ENCODE results near the gene GALNT9.

DNA sequence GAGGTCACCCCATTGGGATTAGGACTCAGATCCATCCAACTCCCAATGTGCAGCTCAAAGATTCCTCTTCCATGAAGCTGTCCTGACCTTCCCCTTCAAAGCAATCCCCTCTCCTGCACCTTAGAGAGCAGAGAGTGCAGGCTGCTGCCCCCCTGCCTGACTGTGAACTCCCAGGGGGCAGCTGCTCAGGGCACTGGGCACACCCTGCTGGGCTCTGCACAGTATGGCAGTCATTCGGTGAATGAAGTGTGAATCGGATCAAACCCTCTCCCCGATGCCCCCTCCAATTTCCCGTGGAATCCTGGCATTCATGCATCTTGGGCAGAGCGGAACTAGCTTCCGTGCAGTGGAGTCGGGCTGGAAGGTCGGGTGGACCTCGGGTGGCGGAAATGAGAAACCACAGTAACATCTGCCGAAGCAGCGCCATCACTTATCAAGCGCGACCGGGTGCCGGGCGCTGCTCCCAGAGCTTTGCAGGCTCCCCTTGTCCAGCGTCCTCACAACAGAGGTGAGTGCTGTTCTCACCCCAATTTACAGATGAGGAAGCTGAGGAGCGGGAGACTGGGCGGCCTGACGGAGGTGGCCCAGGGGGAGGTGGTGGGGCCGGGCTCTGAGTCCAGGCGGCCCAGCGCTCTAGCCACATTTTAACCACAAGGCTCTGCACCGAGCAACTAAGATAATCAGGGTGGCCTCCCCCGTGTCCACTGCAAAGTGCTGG lies 14.7 kb downstream of the GALNT9 start:
- TF ChIP-seq, protein P1, sequence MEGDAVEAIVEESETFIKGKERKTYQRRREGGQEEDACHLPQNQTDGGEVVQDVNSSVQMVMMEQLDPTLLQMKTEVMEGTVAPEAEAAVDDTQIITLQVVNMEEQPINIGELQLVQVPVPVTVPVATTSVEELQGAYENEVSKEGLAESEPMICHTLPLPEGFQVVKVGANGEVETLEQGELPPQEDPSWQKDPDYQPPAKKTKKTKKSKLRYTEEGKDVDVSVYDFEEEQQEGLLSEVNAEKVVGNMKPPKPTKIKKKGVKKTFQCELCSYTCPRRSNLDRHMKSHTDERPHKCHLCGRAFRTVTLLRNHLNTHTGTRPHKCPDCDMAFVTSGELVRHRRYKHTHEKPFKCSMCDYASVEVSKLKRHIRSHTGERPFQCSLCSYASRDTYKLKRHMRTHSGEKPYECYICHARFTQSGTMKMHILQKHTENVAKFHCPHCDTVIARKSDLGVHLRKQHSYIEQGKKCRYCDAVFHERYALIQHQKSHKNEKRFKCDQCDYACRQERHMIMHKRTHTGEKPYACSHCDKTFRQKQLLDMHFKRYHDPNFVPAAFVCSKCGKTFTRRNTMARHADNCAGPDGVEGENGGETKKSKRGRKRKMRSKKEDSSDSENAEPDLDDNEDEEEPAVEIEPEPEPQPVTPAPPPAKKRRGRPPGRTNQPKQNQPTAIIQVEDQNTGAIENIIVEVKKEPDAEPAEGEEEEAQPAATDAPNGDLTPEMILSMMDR (IDR thresholded peaks at IDR 0.05; ENCODE audit: low read depth, low read length) = no peak
- no peak for TF ChIP-seq EZH2phosphoT487 (IDR thresholded peaks at IDR 0.05; ENCODE audit: low read depth)

Measured in OCI-LY3 (cell line).